Neural crest cell (in vitro differentiated cells): ENCODE measurements around the gene IFITM10. TPM values are rescaled to one million over a fixed set of nuclear protein-coding genes. Genes with fewer than 3 reads are reported as not detected.
A peak's percentile ranks its signal among the peaks of the same experiment; 100 is the strongest.
"Not testable (repeated sequence)": the region's sequence is repeated elsewhere in the genome, so short reads cannot be mapped to it uniquely, and the experiment has no call there.

ENCODE experiments used
- DNase-seq: peaks from one replicate; pipeline ENCODE4 v3.0.0; 2021; ENCODE audit warnings: low read depth, mixed read lengths, low spot score
- H3K27ac Mint-ChIP-seq: one replicate; pipeline ENCODE4 v1.8.0; 2021; ENCODE audit warnings: mild to moderate bottlenecking, mixed read lengths; ENCODE audit not compliant: unreplicated experiment
- H3K27me3 Mint-ChIP-seq: 2 replicates; pipeline ENCODE4 v1.8.0; 2021; ENCODE audit warnings: low read depth, mild to moderate bottlenecking, mixed read lengths
- H3K36me3 Mint-ChIP-seq: 2 replicates; pipeline ENCODE4 v1.8.0; 2021; ENCODE audit warnings: low read depth, mild to moderate bottlenecking, mixed read lengths
- H3K4me1 Mint-ChIP-seq: 2 replicates; pipeline ENCODE4 v1.8.0; 2021; ENCODE audit warnings: mixed read lengths
- H3K4me3 Mint-ChIP-seq: one replicate; pipeline ENCODE4 v1.8.0; 2021; ENCODE audit warnings: mild to moderate bottlenecking, mixed read lengths
- H3K9me3 Mint-ChIP-seq: 2 replicates; pipeline ENCODE4 v1.8.0; 2021; ENCODE audit warnings: mixed read lengths
- CTCF ChIP-seq: fragments of 200-600 bp; sonication (generic); conservative IDR thresholded peaks from 2 replicates; pipeline ENCODE4 v1.5.0; 2021; ENCODE audit warnings: antibody characterized with exemption, mild to moderate bottlenecking
- total RNA-seq: library from RNA; stranded (reverse); gene quantifications from 2 replicates; pipeline ENCODE4 v1.2.1, GENCODE V29; 2021

IFITM10 gene
- total RNA-seq, 1 donor from 2014 or later = not detected

GRCh38 chr11:1772270-1773130, 22.1 kb upstream of the IFITM10 start:
- no peak for TF ChIP-seq CTCF
- H3K36me3 Mint-ChIP-seq = no peaks in the 10 kb centered on the region
- DNase-seq = no peak
- peak overlapping the region; percentile 73 for H3K27ac Mint-ChIP-seq
- peaks cover 9% of the 10 kb centered on the region for H3K4me1 Mint-ChIP-seq
- H3K9me3 Mint-ChIP-seq = peaks cover 4% of the 10 kb centered on the region
- H3K4me3 Mint-ChIP-seq = no peak overlapping the region
- H3K27me3 Mint-ChIP-seq = no peaks in the 10 kb centered on the region

GRCh38 chr11:1771700-1772099, 21.3 kb upstream of the IFITM10 start:
- no peak for TF ChIP-seq CTCF
- Mint-ChIP-seq H3K36me3 (no peaks in the 10 kb centered on the region), H3K4me1 (peaks cover 9% of the 10 kb centered on the region), H3K9me3 (peaks cover 4% of the 10 kb centered on the region), H3K4me3 (no peak overlapping the region), H3K27me3 (no peaks in the 10 kb centered on the region), H3K27ac (peak overlapping the region; percentile 73)
- no peak for DNase-seq

DNA sequence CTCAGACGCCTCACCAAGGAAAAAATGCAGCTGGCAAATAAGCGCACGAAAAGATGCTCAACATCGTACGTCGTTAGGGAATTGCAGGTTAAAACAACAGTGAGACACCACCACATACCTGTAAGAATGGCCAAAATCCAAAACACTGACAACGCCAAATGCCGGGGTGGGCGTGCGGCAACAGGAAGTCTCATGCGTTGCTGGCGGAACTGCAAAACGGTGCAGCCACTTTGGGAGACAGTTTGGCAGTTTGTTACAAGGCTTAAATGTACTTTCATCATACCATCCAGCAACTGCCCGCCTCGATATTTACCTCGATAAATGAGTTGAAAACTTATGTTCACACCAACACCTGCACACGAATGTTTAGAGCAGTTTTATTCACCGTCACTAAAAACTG, 20.9 kb upstream of the IFITM10 start:
- Mint-ChIP-seq H3K36me3 (no peaks in the 10 kb centered on the region), H3K27me3 (no peaks in the 10 kb centered on the region), H3K9me3 (peaks cover 4% of the 10 kb centered on the region), H3K4me3 (no peak overlapping the region), H3K27ac (peak overlapping the region; percentile 7), H3K4me1 (peaks cover 9% of the 10 kb centered on the region)
- no peak for TF ChIP-seq CTCF
- no peak for DNase-seq

DNA sequence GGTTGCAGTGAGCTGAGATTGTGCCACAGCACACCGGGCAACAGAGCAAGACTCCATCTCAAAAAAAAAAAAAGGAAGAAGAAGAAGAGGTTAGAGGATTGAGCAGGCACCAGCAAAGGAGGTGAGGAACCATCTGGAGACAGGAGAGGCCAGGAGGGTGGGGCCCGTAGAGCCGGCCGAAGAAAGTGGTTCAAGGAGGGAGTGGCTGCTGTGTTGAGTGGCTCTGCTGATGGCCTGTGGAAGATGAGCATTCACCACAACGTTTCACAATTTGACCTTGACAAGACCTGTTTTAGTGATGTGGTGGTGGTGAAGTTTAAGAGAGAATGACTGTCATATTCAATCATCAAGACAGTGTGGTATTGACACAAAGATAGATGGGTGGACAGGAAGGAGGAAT, 20.1 kb upstream of the IFITM10 start:
- no peak for DNase-seq
- Mint-ChIP-seq H3K27ac (no peak overlapping the region), H3K27me3 (no peaks in the 10 kb centered on the region), H3K36me3 (no peaks in the 10 kb centered on the region), H3K9me3 (peaks cover 4% of the 10 kb centered on the region), H3K4me3 (no peak overlapping the region), H3K4me1 (peaks cover 9% of the 10 kb centered on the region)
- no peak for TF ChIP-seq CTCF

DNA sequence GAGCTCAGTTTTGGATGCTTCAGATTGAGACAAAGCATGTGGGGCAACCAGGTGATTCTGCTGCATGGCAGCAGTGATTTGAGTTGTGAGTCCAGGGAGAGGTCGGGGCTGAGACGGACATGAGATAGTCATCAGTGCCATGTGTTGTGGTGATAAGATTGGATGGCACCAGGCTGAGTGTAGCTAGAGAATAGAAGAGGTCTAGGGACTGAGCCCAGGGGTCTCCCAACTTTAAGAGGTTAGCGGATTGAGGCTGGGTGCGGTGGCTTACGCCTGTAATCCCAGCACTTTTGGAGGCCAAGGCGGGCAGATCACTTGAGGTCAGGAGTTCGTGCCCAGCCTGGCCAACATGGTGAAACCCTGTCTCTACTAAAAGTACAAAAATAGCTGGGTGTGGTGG, 19.7 kb upstream of the IFITM10 start:
- H3K27ac Mint-ChIP-seq = no peak overlapping the region
- peaks cover 9% of the 10 kb centered on the region for H3K4me1 Mint-ChIP-seq
- DNase-seq = no peak

GRCh38 chr11:1769304-1769936, 19.0 kb upstream of the IFITM10 start:
- H3K36me3 Mint-ChIP-seq, H3K27me3 Mint-ChIP-seq, DNase-seq, H3K9me3 Mint-ChIP-seq, H3K4me3 Mint-ChIP-seq, H3K27ac Mint-ChIP-seq: not testable (repeated sequence)
- H3K4me1 Mint-ChIP-seq = peaks cover 11% of the 10 kb centered on the region

More for the DNA sequence above, 19.7 kb upstream of the IFITM10 start:
- Mint-ChIP-seq H3K9me3 (peaks cover 4% of the 10 kb centered on the region), H3K27me3 (no peaks in the 10 kb centered on the region), H3K36me3 (no peaks in the 10 kb centered on the region), H3K4me3 (no peak overlapping the region)
- no peak for TF ChIP-seq CTCF
